GM18526 (cell line): ENCODE data around the gene NMBR.

ENCODE experiments used
- POLR2A ChIP-seq: IDR thresholded peaks from 3 replicates; pipeline ENCODE4 v1.6.1; 2011; ENCODE audit not compliant: insufficient read length; ENCODE audit errors: extremely low read depth

The NMBR gene

GRCh38 chr6:142167071-142167470, 20.1 kb upstream of the NMBR start:
- TF ChIP-seq POLR2A, result no peak

DNA sequence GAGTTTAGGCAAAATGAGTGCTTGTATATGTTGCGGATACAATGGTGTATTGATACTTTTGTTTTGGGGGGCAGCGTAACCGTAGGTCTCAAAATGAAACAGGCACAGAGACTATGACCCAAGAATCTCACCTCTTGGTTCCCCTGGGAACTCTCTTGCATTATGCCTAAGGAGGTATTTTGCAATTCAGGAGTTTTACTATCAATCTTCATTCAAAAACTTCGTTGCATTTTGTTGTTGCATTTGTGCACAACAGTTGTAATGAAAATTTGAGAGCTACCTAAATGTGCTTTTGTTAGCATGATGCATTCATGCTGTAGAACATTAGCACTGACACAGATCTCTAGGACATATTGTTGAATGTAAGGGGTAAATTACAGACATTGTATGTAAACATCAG, 18.3 kb upstream of the NMBR start:
- no peak for TF ChIP-seq POLR2A

- no peak for TF ChIP-seq POLR2A
Observed at GRCh38 chr6:142162780-142163179, 15.9 kb upstream of the NMBR start.

DNA sequence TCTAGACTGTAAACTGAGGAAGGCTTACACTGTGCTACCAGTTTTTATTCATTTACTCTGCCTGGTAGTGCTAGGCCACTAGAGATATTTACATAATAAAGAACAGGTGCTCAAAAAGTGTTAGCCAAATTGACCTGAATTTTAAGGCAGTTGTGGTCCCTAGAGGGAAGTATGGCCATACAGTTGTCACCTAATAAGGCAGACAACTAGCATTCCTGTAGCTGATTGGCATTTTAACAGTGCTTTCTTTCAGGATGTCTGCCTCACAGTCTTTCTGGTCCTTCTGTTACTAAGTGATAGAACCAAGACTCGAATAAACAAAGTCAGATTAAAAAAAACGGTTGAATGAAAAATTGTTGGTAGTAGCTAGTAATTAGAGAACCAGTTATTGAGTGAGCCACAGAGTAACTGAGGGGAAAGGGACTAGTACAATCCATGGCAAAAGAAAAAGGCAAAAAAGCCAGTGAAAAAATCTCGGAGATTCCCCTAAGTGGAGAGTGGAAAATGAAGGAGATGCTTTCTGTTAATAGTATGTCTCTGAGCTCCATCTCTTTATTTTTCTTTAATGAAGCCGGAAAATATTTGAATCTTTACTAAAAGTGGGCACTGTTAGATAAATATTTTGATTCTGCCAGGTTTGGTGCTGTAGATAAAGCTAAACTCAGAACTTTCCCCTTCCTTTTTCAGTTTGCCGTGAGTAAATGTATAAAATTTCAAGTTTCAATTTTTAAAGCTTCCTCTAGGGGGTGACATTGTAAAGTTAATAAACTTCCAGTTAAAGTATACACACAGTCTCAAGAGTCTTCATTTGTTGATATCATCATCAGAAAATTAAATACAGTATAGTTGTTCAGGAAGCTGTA, 9.2 kb upstream of the NMBR start:
- TF ChIP-seq POLR2A, result no peak

DNA sequence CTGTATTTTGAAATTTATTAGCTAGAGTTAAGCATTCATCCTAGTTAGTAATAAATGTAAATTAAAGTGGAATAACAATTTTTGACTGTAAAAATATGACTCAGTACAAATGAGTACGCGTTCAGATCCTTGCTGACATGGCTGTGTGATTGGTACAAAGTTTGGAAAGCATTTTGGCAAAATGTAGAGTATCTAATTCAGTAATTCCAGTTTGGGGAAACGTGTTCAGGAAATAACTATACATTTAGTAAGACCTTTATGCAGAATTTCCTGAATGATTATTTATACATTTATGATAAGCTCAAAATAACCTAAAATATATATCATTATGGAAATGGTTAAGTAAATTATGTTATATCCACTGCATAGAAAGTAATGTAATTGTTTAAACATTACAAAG, 8.2 kb upstream of the NMBR start:
- TF ChIP-seq POLR2A, result no peak

GRCh38 chr6:142154336-142154735, 7.4 kb upstream of the NMBR start:
- no peak for TF ChIP-seq POLR2A

DNA sequence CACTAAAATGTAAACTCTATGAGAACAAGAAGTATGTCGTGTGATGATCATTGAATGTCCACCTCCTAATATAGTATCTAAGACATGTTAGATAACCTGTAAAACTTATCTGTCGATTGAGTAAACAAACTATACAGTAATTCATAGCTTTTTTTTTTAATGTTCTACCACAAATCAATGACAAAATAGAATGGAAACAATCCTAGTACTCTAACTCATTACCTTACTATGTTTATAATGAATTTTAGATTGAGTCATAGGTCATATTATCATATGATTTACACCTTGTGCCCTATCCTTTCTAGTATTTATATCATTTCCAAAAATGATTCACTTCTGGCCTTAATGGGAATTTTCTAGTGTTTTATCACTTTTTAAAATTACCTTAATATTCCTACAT, 6.3 kb upstream of the NMBR start:
- TF ChIP-seq POLR2A, result no peak

GRCh38 chr6:142152746-142153145, 5.8 kb upstream of the NMBR start:
- TF ChIP-seq POLR2A, result no peak

DNA sequence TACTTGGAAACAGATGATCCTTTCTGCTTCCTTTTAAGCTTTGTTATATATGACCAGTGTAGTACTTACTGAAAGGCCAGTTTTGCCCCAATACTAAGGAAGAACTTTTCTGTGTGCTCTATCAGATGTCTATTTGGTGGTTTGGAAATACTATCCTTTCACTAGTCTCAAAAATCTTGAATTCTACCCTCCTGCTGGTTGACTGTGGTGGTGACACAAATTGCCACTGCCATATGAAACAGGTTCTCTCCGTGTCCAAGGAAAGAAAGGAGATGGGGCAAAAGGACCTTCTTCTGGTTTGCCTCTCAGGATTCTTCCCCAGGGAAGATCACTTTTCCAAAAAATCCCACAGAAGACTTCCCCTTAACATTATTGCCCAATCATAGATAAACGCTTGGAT, 8.0 kb downstream of the NMBR start:
- no peak for TF ChIP-seq POLR2A

- TF ChIP-seq POLR2A, result no peak
Observed at GRCh38 chr6:142132625-142133024, 14.3 kb downstream of the NMBR start, which contains the start of gene GJE1. Gene GJE1 (plus strand): TSS chr6:142132925. CDS start chr6:142133159, 234 bp downstream.

DNA sequence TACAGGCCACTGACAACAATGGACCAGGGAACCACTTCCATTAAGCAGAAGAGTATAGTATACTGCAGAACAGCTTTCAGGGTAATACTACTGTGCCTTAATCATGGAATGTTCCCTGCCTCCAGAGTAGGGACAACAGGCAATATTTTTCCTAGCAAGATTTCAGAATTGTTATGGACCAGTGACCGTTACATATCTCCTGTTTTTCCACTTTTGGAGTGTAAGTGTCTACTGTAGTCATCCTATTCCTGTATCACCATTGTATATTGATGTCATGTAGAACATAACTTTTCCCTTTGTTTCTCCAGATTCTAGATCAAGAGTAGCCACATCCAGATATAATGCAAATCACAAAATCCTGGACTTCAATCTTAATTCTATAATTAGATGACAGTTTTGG, 16.1 kb downstream of the NMBR start:
- no peak for TF ChIP-seq POLR2A

- TF ChIP-seq POLR2A, result no peak
Observed at GRCh38 chr6:142121342-142121741, 25.6 kb downstream of the NMBR start.

GRCh38 chr6:142118925-142119324, 28.0 kb downstream of the NMBR start:
- TF ChIP-seq POLR2A, result no peak

DNA sequence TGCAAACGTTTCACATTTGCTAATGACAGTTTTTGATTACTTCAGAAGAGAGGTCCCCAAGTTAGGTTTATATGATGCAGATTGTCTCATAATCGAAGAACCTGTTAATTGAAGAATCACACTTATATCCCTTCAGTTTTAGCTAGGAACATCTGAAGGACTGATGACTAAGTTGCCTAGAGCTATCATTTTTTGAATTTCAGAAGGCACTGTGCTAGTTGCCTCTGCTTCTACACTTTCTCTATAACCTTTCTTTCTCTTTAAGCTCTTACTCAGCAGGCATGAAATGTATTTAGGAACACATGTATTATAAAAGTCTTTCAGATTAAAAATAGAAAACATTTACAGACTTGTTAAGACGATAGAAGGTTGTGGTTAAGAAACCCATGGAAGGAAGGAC, 28.6 kb downstream of the NMBR start:
- no peak for TF ChIP-seq POLR2A

- TF ChIP-seq POLR2A, result no peak
Observed at GRCh38 chr6:142117366-142117765, 29.6 kb downstream of the NMBR start.

GRCh38 chr6:142112451-142113061, 34.4 kb downstream of the NMBR start:
- TF ChIP-seq POLR2A, result no peak

- no peak for TF ChIP-seq POLR2A
Observed at GRCh38 chr6:142088858-142089216, 58.1 kb downstream of the NMBR start.
